ENCODE measurements around the gene PIGB. TPM values are rescaled to one million over a fixed set of nuclear protein-coding genes. Genes with fewer than 3 reads are reported as not detected.

The PIGB gene
- total and polyA plus RNA-seq, 2 of the 13 experiments (the other 11 are each of a cell fraction or from before 2014, with no cell fraction given) = 14.5 to 19.1 TPM

- TF ChIP-seq, protein P1, sequence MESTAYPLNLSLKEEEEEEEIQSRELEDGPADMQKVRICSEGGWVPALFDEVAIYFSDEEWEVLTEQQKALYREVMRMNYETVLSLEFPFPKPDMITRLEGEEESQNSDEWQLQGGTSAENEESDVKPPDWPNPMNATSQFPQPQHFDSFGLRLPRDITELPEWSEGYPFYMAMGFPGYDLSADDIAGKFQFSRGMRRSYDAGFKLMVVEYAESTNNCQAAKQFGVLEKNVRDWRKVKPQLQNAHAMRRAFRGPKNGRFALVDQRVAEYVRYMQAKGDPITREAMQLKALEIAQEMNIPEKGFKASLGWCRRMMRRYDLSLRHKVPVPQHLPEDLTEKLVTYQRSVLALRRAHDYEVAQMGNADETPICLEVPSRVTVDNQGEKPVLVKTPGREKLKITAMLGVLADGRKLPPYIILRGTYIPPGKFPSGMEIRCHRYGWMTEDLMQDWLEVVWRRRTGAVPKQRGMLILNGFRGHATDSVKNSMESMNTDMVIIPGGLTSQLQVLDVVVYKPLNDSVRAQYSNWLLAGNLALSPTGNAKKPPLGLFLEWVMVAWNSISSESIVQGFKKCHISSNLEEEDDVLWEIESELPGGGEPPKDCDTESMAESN (CRISPR knock-in tag; conservative IDR thresholded peaks at IDR 0.05) = 0 out of 2 replicates have a peak, but pooled peaks have one; percentile 9
- TF ChIP-seq ELF1 (CRISPR knock-in tag; IDR thresholded peaks at IDR 0.05) (0 out of 2 replicates have a peak, but pooled peaks have one; percentile 6), KLF16 (CRISPR knock-in tag; IDR thresholded peaks at IDR 0.05) (0 out of 4 replicates have a peak, but pooled peaks of 1 of the 2 experiments have one; percentile 42), TEAD3 (CRISPR knock-in tag; optimal IDR thresholded peaks at IDR 0.05; ENCODE audit: borderline replicate concordance) (peak; percentile 6), ZBTB4 (CRISPR knock-in tag; IDR thresholded peaks at IDR 0.05; ENCODE audit: borderline replicate concordance) (peak; percentile 30; the same call in 1 of the 2 replicates), ZNF580 (CRISPR knock-in tag; IDR thresholded peaks at IDR 0.05; ENCODE audit: borderline replicate concordance, low read depth) (peak; percentile 66; the same call in 1 of the 2 replicates), SMAD1 (CRISPR knock-in tag; IDR thresholded peaks at IDR 0.05; ENCODE audit: borderline replicate concordance, low read depth) (no peak), FOXA3 (CRISPR knock-in tag; IDR thresholded peaks at IDR 0.05) (no peak; the same call in 1 of the 2 replicates), ZNF431 (CRISPR knock-in tag; IDR thresholded peaks at IDR 0.05; ENCODE audit: borderline replicate concordance, low read depth) (no peak), ZNF761 (CRISPR knock-in tag; conservative IDR thresholded peaks at IDR 0.05) (no peak), HNF1B (CRISPR knock-in tag; IDR thresholded peaks at IDR 0.05) (no peak; the same call in 1 of the 2 replicates), CTCF (CRISPR knock-in tag; IDR thresholded peaks at IDR 0.05) (peak; percentile 92), ZNF225 (CRISPR knock-in tag; IDR thresholded peaks at IDR 0.05) (0 out of 2 replicates have a peak, but pooled peaks have one; percentile 67), ZNF331 (CRISPR knock-in tag; IDR thresholded peaks at IDR 0.05) (peak; percentile 56; the same call in 1 of the 2 replicates), SOX6 (IDR thresholded peaks at IDR 0.05) (no peak), SOX6 (CRISPR knock-in tag; IDR thresholded peaks at IDR 0.05) (no peak; the same call in 1 of the 2 replicates), PRMT3 (CRISPR knock-in tag; IDR thresholded peaks at IDR 0.05; ENCODE audit: borderline replicate concordance, low read depth) (peak; percentile 69; the same call in 1 of the 2 replicates)
Observed at GRCh38 chr15:55290528-55291057, 28.4 kb upstream of the PIGB start (continued).

Measured in HepG2 (cell line).